Activated CD8-positive, alpha-beta memory T cell treated with anti-CD3 and anti-CD28 coated beads for 1 hour (primary cell): Measurements from ENCODE around the gene ACSL4.
"Not testable (repeated sequence)": the region's sequence is repeated elsewhere in the genome, so short reads cannot be mapped to it uniquely, and the experiment has no call there.

Experiments
- DNase-seq, 2 donors: peaks; one replicate each; pipeline ENCODE4 v3.0.0-alpha.2; 2020; ENCODE audit warnings: low read depth in 1 of 2; ENCODE audit errors: extremely low read depth in 1 of 2

ACSL4 gene

DNA sequence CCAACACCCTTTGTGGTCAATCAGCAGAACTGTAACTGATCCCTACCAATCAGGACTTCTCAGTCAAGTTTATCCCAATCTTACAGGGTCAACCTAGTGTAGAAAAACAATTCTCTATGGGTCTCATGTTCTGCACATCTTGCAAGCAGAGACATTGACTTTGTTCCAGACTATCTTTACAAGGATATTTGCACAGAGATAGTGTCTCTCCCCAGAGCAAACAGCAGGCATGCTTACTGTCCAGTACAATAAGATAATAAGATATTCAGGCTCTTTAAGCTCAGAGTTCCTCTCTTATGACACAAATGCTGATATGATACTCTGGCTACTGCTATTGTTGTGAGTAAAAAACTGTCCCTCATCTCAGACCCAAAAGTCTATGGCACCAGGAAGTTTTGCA is 53.2 kb downstream of the ACSL4 start:
- DNase-seq: no peak

DNA sequence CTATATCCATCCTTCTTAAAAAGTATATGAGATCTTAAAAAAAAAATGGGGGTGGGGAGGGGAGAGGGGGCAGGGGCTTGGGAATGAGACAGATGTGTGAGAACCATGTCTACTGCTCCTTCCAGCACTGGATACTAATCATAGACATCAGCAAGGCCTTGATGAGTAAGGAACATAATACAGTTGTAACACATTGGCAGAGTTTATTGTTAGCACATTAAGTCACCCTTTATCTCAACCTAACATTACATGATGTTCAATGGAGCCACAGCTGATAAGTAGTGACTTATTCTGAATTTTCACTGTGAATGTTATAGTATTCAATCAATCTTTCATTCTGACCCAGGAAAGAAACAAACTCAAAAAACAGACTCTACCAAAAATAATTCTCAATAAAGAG is 60.8 kb downstream of the ACSL4 start:
- no peak for DNase-seq

DNA sequence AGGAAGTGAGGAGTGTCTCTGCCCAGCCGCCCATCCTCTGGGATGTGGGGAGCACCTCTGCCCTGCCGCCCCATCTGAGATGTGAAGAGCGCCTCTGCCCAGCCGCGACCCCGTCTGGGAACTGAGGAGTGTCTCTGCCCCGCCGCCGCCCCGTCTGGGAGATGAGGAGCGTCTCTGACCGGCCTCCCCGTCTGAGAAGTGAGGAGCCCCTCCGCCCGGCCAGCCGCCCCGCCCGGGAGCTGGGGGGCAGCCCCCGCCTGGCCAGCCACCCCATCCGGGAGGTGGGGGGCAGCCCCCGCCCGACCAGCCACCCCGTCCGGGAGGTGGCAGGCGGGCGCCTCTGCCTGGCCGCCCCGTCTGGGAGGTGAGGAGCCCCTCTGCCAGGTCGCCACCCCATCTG is 61.9 kb downstream of the ACSL4 start:
- not testable (repeated sequence) for DNase-seq

GRCh38 chrX:109667986-109668385 is 65.1 kb downstream of the ACSL4 start:
- no peak for DNase-seq

- DNase-seq: no peak
Observed at GRCh38 chrX:109660435-109661143, 72.5 kb downstream of the ACSL4 start.

GRCh38 chrX:109658391-109658790 is 74.7 kb downstream of the ACSL4 start:
- no peak for DNase-seq

GRCh38 chrX:109657364-109657763 is 75.7 kb downstream of the ACSL4 start:
- not testable (repeated sequence) for DNase-seq

GRCh38 chrX:109656774-109657173 is 76.3 kb downstream of the ACSL4 start:
- DNase-seq: no peak

DNA sequence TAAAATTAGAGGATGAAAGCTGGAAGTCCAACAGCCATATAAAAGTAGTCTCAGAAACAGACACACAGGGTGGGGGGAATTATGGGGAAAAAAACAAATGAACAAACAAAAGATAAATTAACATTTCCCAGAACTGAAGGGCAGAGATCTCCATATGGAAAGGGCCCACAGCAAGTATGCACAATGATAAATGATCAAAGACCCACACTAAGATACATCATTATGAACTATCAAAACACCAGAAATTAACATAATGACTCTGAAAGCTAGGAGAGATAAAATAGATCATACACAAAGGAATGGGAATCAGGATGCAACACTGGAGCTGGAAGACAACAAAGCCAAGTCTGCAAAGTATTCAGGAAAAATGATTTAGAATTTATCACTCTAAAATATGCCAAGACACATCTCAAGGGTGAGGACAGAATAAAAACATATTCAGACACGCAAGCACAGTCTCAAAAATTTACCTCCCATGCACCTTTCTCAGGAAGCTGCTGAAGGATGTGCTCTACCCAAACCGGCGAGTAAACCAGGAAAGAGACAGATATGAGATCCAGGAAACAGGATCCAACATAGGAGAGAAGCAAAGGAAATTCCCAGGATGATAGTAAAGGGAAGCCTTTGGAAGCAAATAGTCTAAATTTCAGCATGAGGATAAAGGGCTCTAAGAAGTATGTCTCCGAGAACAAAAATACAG is 77.4 kb downstream of the ACSL4 start:
- DNase-seq: no peak

- no peak for DNase-seq
Observed at GRCh38 chrX:109654516-109655109, 78.4 kb downstream of the ACSL4 start.

GRCh38 chrX:109644671-109645070 is 88.4 kb downstream of the ACSL4 start:
- DNase-seq: not testable (repeated sequence)

GRCh38 chrX:109643687-109644086 is 89.4 kb downstream of the ACSL4 start:
- DNase-seq: no peak

- no peak for DNase-seq
Observed at GRCh38 chrX:109638158-109638557, 94.9 kb downstream of the ACSL4 start.

DNA sequence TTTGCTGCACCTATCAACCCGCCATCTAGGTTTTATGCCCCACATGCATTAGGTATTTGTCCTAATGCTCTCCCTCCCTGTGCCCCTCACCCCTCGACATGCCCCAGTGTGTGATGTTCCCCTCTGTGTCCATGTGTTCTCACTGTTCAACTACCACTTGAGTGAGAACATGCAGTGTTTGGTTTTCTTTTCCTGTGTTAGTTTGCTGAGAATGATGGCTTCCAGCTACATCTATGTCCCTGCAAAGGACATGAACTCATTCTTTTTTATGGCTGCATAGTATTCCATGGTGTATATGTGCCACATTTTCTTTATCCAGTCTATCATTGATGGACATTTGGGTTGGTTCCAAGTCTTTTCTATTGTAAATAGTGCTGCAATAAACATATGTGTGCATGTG is 95.6 kb downstream of the ACSL4 start:
- not testable (repeated sequence) for DNase-seq

DNA sequence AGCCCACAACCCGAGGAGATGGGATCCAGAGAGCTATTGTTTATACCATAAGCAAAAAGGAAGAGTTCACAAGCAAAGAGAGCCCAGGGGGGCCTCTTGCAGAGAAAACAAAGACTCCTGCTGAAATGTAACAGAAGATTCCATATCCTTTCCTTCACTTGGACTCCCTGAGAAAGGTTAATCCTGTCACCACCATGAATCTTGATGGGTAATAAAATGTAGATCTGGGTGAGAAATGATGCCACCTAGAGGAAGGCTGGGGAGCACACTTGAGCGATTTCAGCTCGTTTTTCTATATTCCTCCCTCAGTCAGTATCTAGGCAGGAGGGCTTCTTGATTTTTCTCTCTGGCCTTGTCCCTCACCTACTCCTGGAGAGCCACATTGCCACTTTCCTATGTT is 97.9 kb downstream of the ACSL4 start:
- DNase-seq: no peak

GRCh38 chrX:109632906-109633504 is 100.1 kb downstream of the ACSL4 start:
- no peak for DNase-seq

DNA sequence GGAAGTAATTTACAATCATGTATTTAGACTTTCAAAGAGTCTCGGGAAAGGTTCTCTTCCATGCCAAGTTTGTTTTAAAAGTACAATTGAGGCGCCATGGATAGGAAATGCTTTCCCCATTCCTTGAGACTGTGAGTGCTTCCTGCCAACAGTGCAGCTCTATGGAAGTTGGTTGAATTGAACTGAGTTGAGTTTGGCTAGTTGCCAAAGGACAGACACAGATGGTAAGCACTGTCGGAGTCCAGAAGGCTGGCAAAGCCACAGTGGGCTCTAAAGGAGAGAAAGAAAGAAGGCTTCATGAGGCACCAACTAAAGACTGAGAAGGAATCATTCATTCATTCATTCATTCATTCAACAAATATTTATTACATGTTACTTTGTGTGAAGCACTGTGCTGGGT is 103.7 kb downstream of the ACSL4 start:
- no peak for DNase-seq

GRCh38 chrX:109626637-109627036 is 106.4 kb downstream of the ACSL4 start:
- no peak for DNase-seq

DNA sequence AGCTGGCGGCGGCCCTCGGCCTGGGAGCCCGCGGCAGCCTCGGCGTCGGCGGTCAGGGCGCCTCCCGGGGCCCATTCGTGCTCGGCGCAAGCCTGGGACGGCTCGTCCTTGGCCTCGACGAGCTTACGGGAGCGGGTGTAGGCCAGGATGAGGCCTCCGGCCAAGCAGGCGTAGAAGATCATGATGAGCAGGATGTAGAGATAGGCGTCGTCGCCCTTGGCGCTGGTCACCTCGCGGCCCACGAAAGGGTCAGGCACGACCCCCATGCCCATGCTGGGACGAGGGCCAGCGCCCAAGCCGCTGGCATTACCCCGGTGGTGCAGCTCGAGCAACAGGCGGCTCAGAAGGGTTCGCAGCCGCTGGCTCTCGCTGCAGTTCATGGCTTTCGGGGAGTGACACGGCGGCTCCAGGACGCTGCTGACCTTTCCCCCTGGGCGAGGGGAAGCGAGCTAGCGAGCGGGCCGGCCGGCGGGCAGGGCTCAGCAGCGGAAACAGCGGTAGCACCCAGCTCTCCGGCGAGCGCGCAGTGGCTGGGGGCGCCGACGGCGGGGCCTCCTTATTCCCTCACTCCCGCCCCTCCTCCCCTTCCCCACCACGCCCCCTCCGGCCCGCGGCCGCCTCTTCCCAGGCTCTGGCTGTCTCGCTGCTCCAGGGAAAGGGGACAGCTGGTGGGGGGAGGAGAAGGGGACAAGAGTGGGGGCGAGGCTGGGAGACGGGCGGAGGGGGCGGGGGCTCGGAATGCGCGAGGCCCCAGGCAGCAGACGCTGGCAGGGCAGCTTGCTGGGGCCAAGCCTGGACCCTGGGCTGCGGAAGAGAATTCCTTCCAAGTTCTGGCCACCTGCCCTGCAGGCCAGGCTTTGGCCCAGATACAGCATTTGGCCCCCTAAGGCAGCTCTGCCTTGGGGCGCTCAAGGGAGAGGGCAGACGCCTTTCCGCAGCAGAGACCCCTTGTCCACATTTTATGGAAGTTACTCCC is 108.1 kb downstream of the ACSL4 start, which contains the start of gene KCNE5:
KCNE5 (minus strand) TSS at position 532 of the 976 bp plus-strand sequence; CDS start at position 380, 152 bp downstream.
- no peak for DNase-seq

- no peak for DNase-seq
Observed at GRCh38 chrX:109623997-109624396, 109.1 kb downstream of the ACSL4 start.
